GM12864 (cell line): Measurements from ENCODE around the gene ULBP3.

Experiments
- DNase-seq: peaks from one replicate; pipeline ENCODE4 v3.0.0-alpha.2; 2011; ENCODE audit warnings: low read depth
- H3K4me3 ChIP-seq: 2 replicates; pipeline ENCODE4 v1.5.1; 2011; ENCODE audit warnings: mild to moderate bottlenecking, low read depth, low read length, control low read depth
- TF ChIP-seq, protein P1 (sequence below): IDR thresholded peaks from 2 replicates; pipeline ENCODE4 v1.5.1; 2011; ENCODE audit warnings: low read depth, mild to moderate bottlenecking, moderate library complexity, low read length, control low read depth, inconsistent platforms; ENCODE audit errors: missing control alignments

ULBP3 gene

GRCh38 chr6:150057501-150057951 lies 11.4 kb downstream of the ULBP3 start:
- DNase-seq: no peak
- H3K4me3 ChIP-seq: no peak overlapping the region
- TF ChIP-seq, protein P1, sequence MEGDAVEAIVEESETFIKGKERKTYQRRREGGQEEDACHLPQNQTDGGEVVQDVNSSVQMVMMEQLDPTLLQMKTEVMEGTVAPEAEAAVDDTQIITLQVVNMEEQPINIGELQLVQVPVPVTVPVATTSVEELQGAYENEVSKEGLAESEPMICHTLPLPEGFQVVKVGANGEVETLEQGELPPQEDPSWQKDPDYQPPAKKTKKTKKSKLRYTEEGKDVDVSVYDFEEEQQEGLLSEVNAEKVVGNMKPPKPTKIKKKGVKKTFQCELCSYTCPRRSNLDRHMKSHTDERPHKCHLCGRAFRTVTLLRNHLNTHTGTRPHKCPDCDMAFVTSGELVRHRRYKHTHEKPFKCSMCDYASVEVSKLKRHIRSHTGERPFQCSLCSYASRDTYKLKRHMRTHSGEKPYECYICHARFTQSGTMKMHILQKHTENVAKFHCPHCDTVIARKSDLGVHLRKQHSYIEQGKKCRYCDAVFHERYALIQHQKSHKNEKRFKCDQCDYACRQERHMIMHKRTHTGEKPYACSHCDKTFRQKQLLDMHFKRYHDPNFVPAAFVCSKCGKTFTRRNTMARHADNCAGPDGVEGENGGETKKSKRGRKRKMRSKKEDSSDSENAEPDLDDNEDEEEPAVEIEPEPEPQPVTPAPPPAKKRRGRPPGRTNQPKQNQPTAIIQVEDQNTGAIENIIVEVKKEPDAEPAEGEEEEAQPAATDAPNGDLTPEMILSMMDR: no peak

DNA sequence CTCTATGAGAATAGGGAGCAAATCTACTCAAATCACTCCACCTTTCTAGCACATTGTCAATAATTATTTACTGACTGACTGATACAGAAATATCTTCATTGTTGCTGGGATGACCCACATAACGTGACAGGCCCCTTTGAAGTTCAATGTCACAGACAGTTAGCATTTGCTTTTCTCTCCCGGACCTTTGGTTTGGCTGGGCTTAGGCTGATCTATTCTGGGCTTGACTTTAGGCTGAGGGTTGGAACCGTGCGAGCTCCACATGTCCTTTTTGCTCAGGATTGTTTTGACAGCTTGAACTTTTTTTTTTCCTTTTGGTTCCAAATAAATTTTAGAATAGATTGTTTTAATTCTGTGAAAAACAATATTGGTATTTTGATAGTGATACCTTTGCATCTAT lies 12.0 kb downstream of the ULBP3 start:
- H3K4me3 ChIP-seq: no peak overlapping the region
- TF ChIP-seq, protein P1: no peak
- no peak for DNase-seq

DNA sequence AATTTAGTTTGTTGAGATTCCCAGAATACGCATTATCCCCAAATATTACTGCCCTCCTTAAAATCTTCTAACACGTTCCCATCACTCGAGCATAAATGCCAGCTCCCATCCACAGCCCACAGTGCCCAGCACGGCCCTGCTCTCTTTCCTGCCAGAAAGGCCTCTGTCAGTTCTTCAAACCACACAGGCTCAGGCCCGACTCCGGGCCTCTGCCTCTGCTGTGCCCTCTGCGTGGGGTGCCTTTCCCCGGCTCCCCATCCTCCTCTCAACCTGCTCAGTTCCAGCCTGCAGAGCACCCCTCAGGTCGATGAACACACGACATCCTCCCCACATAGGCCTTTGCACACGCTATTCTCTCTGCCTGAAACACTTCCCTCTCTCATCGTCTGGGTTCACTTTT lies 12.8 kb downstream of the ULBP3 start:
- TF ChIP-seq, protein P1: no peak
- no peak overlapping the region for H3K4me3 ChIP-seq
- DNase-seq: no peak

- TF ChIP-seq, protein P1: no peak
- no peak for DNase-seq
- no peak overlapping the region for H3K4me3 ChIP-seq
These were observed 13.8 kb downstream of the ULBP3 start for GRCh38 chr6:150055131-150055530.

DNA sequence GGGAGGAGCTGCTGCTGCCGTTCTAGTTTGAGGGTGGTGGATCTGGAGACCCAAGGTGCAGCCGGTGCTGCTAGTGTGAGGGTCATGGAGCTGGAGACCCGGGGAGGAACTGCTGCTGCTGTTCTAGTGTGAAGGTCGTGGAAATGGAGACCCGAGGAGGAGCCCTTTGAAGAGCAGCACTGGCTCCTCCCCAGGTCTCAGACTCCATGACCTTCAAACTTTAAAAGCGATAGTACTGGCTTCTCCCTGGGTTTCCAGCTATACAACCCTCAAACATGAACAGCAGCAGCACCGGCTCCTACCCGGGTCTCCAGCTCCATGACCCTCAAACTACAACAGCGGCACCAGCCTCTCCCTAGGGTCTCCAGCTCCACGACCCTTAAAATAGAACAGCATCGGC lies 15.5 kb downstream of the ULBP3 start:
- no peak for DNase-seq
- TF ChIP-seq, protein P1: no peak
- H3K4me3 ChIP-seq: no peak overlapping the region

DNA sequence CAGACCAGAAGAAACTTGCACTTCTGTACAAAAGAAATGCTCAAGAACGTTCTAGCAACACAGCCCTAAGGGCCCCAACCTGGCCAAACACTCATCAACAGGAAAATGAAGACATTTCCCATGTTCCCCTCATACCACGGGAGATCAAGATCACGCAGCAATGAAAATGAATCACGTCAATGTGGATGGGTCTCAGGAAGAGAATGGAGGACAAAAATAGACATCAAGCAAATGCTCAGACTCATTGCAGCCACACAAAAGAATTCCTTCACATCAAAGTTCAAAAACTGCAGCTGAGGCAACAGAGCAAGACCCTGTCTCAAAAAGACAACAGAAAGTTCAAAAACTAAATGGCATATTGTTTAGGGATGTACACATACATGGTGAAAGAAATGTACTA lies 18.1 kb downstream of the ULBP3 start:
- TF ChIP-seq, protein P1: no peak
- no peak overlapping the region for H3K4me3 ChIP-seq
- DNase-seq: no peak

GRCh38 chr6:150048099-150048498 lies 20.8 kb downstream of the ULBP3 start:
- no peak overlapping the region for H3K4me3 ChIP-seq
- no peak for DNase-seq
- TF ChIP-seq, protein P1: no peak
